H1 (cell line): ENCODE data around the gene FAM47C. TPM values are rescaled to one million over a fixed set of nuclear protein-coding genes. Genes with fewer than 3 reads are reported as not detected.
A peak's percentile ranks its signal among the peaks of the same experiment; 100 is the strongest.

Experiments
- CTCF ChIA-PET: fragments of 300-600 bp; sonication (Branson Sonifier 250); formaldehyde crosslinking; loops from one replicate; lab custom pipeline; 2021; ENCODE audit not compliant: partially characterized antibody; lab: Charles Lee
- POLR2A ChIA-PET: fragments of 300-600 bp; sonication (Branson Sonifier 250); formaldehyde crosslinking; loops from one replicate; lab custom pipeline; 2021; ENCODE audit warnings: inconsistent platforms; ENCODE audit not compliant: partially characterized antibody; lab: Charles Lee
- DNase-seq, 2 experiments: peaks; one replicate each; pipeline versions ENCODE4 v3.0.0 to v3.0.0-alpha.2; 2010 to 2022; ENCODE audit warnings: low spot score in 2 of 2, low read depth in 1 of 2, mixed read lengths in 1 of 2
- FAIRE-seq: peaks from 2 replicates; lab custom pipeline; 2011; peaks lifted over from hg19 to GRCh38; lab: Jason Lieb, UNC
- H2AFZ ChIP-seq: 2 replicates; pipeline ENCODE4 v1.8.1; 2012; ENCODE audit warnings: low read length, inconsistent platforms
- H2AK5ac ChIP-seq: 2 replicates; pipeline ENCODE4 v1.6.1; 2013; ENCODE audit warnings: low read depth, low read length
- H2BK120ac ChIP-seq: replicated peaks from 2 replicates; pipeline ENCODE3; 2013; ENCODE audit warnings: low read depth, low read length, inconsistent platforms
- H2BK12ac ChIP-seq: 2 replicates; pipeline ENCODE4 v1.6.1; 2013; ENCODE audit warnings: low read depth, low read length
- H2BK15ac ChIP-seq: 2 replicates; pipeline ENCODE4 v1.6.1; 2013; ENCODE audit warnings: low read length
- H2BK20ac ChIP-seq: 2 replicates; pipeline ENCODE4 v1.6.1; 2013; ENCODE audit warnings: low read length
- H2BK5ac ChIP-seq: 2 replicates; pipeline ENCODE4 v1.6.1; 2013; ENCODE audit warnings: low read depth, low read length
- H3K14ac ChIP-seq: 2 replicates; pipeline ENCODE4 v1.6.1; 2013; ENCODE audit warnings: inconsistent platforms; ENCODE audit not compliant: insufficient read length
- H3K18ac ChIP-seq: 2 replicates; pipeline ENCODE4 v1.6.1; 2013; ENCODE audit warnings: low read length; ENCODE audit errors: extremely low read depth
- H3K23ac ChIP-seq: 2 replicates; pipeline ENCODE4 v1.6.1; 2013; ENCODE audit warnings: inconsistent platforms; ENCODE audit not compliant: insufficient read length
- H3K23me2 ChIP-seq: 2 replicates; pipeline ENCODE4 v1.6.1; 2013; ENCODE audit warnings: low read depth, low read length
- H3K27ac ChIP-seq: 2 replicates; pipeline ENCODE4 v1.6.1; 2011; ENCODE audit warnings: low read depth, low read length, inconsistent platforms
- H3K27me3 ChIP-seq, 4 experiments: replicated peaks in 1 of 4; 1 replicate in 1 of 4; 2 replicates in 3 of 4; pipeline versions ENCODE4 v1.6.1 to v1.8.1; 2011 to 2013; ENCODE audit warnings: low read length in 3 of 4, mild to moderate bottlenecking in 3 of 4, inconsistent platforms in 2 of 4, mixed read lengths in 2 of 4, moderate library complexity in 1 of 4; ENCODE audit not compliant: control insufficient read depth in 3 of 4, insufficient read depth in 3 of 4; ENCODE audit errors: extremely low read depth in 1 of 4
- H3K36me3 ChIP-seq, 4 experiments: 2 replicates each; pipeline versions ENCODE4 v1.6.1 to v1.8.1; 2011 to 2013; ENCODE audit warnings: mild to moderate bottlenecking in 4 of 4, low read length in 3 of 4, moderate library complexity in 2 of 4, control low read depth in 1 of 4, inconsistent platforms in 1 of 4; ENCODE audit not compliant: insufficient read depth in 4 of 4, control insufficient read depth in 2 of 4
- H3K4ac ChIP-seq: replicated peaks from 2 replicates; pipeline ENCODE3; 2013; ENCODE audit warnings: low read length, low read depth, mixed read lengths, inconsistent platforms; ENCODE audit not compliant: insufficient read length
- H3K4me1 ChIP-seq, 4 experiments: replicated peaks in 1 of 4; 1 replicate in 1 of 4; 2 replicates in 3 of 4; pipeline versions ENCODE4 v1.6.1 to v1.8.1; 2011 to 2013; ENCODE audit warnings: low read length in 3 of 4, inconsistent platforms in 2 of 4, mixed read lengths in 1 of 4; ENCODE audit not compliant: insufficient read depth in 4 of 4, control insufficient read depth in 3 of 4
- H3K4me2 ChIP-seq, 2 experiments: 2 replicates each; pipeline versions ENCODE4 v1.6.1 to v1.8.1; 2011 to 2013; ENCODE audit warnings: low read depth in 2 of 2, low read length in 2 of 2, control low read depth in 1 of 2, inconsistent platforms in 1 of 2, mild to moderate bottlenecking in 1 of 2; ENCODE audit not compliant: insufficient read depth in 1 of 2
- H3K4me3 ChIP-seq, 4 experiments: fragments of 200-600, 300-600 bp in 1 of 4; sonication (generic), shearing (Covaris generic), sonication (Bioruptor Twin) in 1 of 4; 2 replicates each; pipeline versions ENCODE4 v1.5.1 to v1.8.1; 2011 to 2016; ENCODE audit warnings: low read length in 4 of 4, low read depth in 3 of 4, control low read depth in 2 of 4, inconsistent platforms in 2 of 4, mild to moderate bottlenecking in 2 of 4, mixed read lengths in 1 of 4, moderate library complexity in 1 of 4; ENCODE audit not compliant: insufficient read depth in 2 of 4; ENCODE audit errors: extremely low read depth in 1 of 4
- H3K56ac ChIP-seq: replicated peaks from 2 replicates; pipeline ENCODE3; 2013; ENCODE audit warnings: low read depth, mild to moderate bottlenecking, mixed read lengths, low read length, inconsistent platforms; ENCODE audit not compliant: insufficient read length
- H3K79me1 ChIP-seq: 2 replicates; pipeline ENCODE4 v1.6.1; 2013; ENCODE audit warnings: low read depth, low read length, control low read depth
- H3K79me2 ChIP-seq, 2 experiments: 2 replicates each; pipeline versions ENCODE4 v1.6.1 to v1.8.1; 2012 to 2013; ENCODE audit warnings: low read length in 2 of 2, mild to moderate bottlenecking in 2 of 2, inconsistent platforms in 1 of 2; ENCODE audit not compliant: insufficient read depth in 2 of 2, control insufficient read depth in 1 of 2
- H3K9ac ChIP-seq, 4 experiments: replicated peaks in 1 of 4; 1 replicate in 1 of 4; 2 replicates in 3 of 4; pipeline versions ENCODE4 v1.6.1 to v1.8.1; 2011 to 2013; ENCODE audit warnings: low read depth in 3 of 4, low read length in 3 of 4, control low read depth in 2 of 4, mild to moderate bottlenecking in 2 of 4, moderate library complexity in 2 of 4, inconsistent platforms in 1 of 4; ENCODE audit errors: extremely low read depth in 1 of 4
- H3K9me3 ChIP-seq, 2 experiments: 2 replicates each; pipeline versions ENCODE4 v1.6.1 to v1.8.1; 2012 to 2013; ENCODE audit warnings: mild to moderate bottlenecking in 2 of 2, moderate library complexity in 2 of 2, control low read depth in 1 of 2, inconsistent platforms in 1 of 2, low read depth in 1 of 2, low read length in 1 of 2, mixed read lengths in 1 of 2; ENCODE audit not compliant: insufficient read depth in 2 of 2
- H4K20me1 ChIP-seq, 2 experiments: replicated peaks in 1 of 2; 2 replicates each; pipeline versions ENCODE3 to v1.8.1; 2011 to 2013; ENCODE audit warnings: inconsistent platforms in 2 of 2, low read length in 2 of 2, mild to moderate bottlenecking in 1 of 2; ENCODE audit not compliant: insufficient read depth in 2 of 2, control insufficient read depth in 1 of 2
- H4K5ac ChIP-seq: 2 replicates; pipeline ENCODE4 v1.6.1; 2013; ENCODE audit warnings: low read length, low read depth, mixed read lengths, inconsistent platforms; ENCODE audit not compliant: insufficient read length
- H4K8ac ChIP-seq: 2 replicates; pipeline ENCODE4 v1.8.0; 2013; ENCODE audit warnings: mild to moderate bottlenecking, moderate library complexity, low read length, inconsistent platforms; ENCODE audit not compliant: insufficient read depth; ENCODE audit errors: extremely low read depth
- H4K91ac ChIP-seq: replicated peaks from 2 replicates; pipeline ENCODE3; 2013; ENCODE audit warnings: low read length, mixed read lengths, inconsistent platforms; ENCODE audit not compliant: insufficient read length
- GTF2F1 ChIP-seq: IDR thresholded peaks from 2 replicates; pipeline ENCODE4 v1.6.1; 2012; ENCODE audit warnings: low read depth, low read length, improper control_type of control experiment, borderline replicate concordance
- JUN ChIP-seq: IDR thresholded peaks from 2 replicates; pipeline ENCODE4 v1.6.1; 2011; ENCODE audit warnings: low read depth, mild to moderate bottlenecking, improper control_type of control experiment, low read length
- WGBS, 2 experiments: shearing (Covaris generic) in 1 of 2; methylation state at CpG; one replicate each; pipeline versions ENCODE4 v1.1.6 to v1.1.7; 2013 to 2015; ENCODE audit warnings: low lambda C conversion rate in 2 of 2, mixed read lengths in 2 of 2, inconsistent platforms in 1 of 2, low coverage in 1 of 2, missing lambda C conversion rate in 1 of 2; ENCODE audit not compliant: insufficient replicate concordance in 2 of 2, insufficient coverage in 1 of 2, insufficient read length in 1 of 2; ENCODE audit errors: extremely low coverage in 1 of 2, missing lambda C conversion rate in 1 of 2; 5-methylcytosine and 5-hydroxymethylcytosine counted together
- polyA plus RNA-seq, 7 experiments: library from polyadenylated mRNA; depleted of rRNA in 3 of 7; stranded (reverse) in 5 of 7; unstranded in 2 of 7; fragments of >200 nt in 5 of 7; fragments of 200-250 nt in 2 of 7; gene quantifications; 1 replicate in 5 of 7; 2 replicates in 1 of 7; 4 replicates in 1 of 7; pipeline versions ENCODE4 v1.2.1 to v1.2.3, GENCODE V29; 2011 to 2013; ENCODE audit warnings: missing spikeins in 2 of 7, mixed read lengths in 2 of 7
- total RNA-seq: library from RNA; stranded (reverse); fragmentation: NEBNext Ultra II Directional; extraction: Animal tissue kit (Norgen Biotek cat#: 25700); gene quantifications from 2 replicates; pipeline ENCODE4 v1.2.1, GENCODE V29; 2021
- TF ChIP-seq, protein P1 (sequence below): IDR thresholded peaks from 2 replicates; pipeline ENCODE4 v1.6.1; 2012; ENCODE audit warnings: low read length, inconsistent platforms
- TF ChIP-seq, protein P2 (sequence below), 3 experiments: IDR thresholded peaks; 1 replicate in 2 of 3; 2 replicates in 1 of 3; pipeline versions ENCODE4 v1.5.1 to v1.6.1; 2011; ENCODE audit warnings: low read length in 3 of 3, mild to moderate bottlenecking in 3 of 3, inconsistent platforms in 2 of 3, low read depth in 1 of 3, moderate library complexity in 1 of 3; ENCODE audit not compliant: insufficient read depth in 1 of 3; ENCODE audit errors: control extremely low read depth in 1 of 3

Gene FAM47C
- total and polyA plus RNA-seq, 2 of the 8 experiments (the other 6 are each of a cell fraction or from before 2014, with no cell fraction given), result not detected

- CTCF ChIA-PET, result no interaction called here
- no peak overlapping the region for H2BK12ac ChIP-seq
- no peak overlapping the region for H2AK5ac ChIP-seq
- peaks cover 0 to 3% (median under 1%) of the 10 kb centered on the region in 4 experiments; a peak in 2 of 7 replicates for H3K4me1 ChIP-seq
- no peak overlapping the region for H2AFZ ChIP-seq
- H3K23me2 ChIP-seq, result peaks cover 3% of the 10 kb centered on the region; the same call in 1 of the 2 replicates
- no peak overlapping the region; a peak in 1 of 4 replicates for H3K4me2 ChIP-seq
- 44% methylated on average over 3 of the region's 3 CpGs; no CpG with 5 or more reads in 1 of the 2 experiments for WGBS, 2 experiments
- H3K27me3 ChIP-seq, result peaks cover 0 to 8% (median 4%) of the 10 kb centered on the region in 4 experiments; a peak in 6 of 7 replicates
- POLR2A ChIA-PET, result no interaction called here
- no peak overlapping the region for H3K9ac ChIP-seq
- no peak for TF ChIP-seq GTF2F1
- TF ChIP-seq JUN, result no peak
- TF ChIP-seq, protein P1, sequence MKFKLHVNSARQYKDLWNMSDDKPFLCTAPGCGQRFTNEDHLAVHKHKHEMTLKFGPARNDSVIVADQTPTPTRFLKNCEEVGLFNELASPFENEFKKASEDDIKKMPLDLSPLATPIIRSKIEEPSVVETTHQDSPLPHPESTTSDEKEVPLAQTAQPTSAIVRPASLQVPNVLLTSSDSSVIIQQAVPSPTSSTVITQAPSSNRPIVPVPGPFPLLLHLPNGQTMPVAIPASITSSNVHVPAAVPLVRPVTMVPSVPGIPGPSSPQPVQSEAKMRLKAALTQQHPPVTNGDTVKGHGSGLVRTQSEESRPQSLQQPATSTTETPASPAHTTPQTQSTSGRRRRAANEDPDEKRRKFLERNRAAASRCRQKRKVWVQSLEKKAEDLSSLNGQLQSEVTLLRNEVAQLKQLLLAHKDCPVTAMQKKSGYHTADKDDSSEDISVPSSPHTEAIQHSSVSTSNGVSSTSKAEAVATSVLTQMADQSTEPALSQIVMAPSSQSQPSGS, result no peak
- TF ChIP-seq, protein P2, sequence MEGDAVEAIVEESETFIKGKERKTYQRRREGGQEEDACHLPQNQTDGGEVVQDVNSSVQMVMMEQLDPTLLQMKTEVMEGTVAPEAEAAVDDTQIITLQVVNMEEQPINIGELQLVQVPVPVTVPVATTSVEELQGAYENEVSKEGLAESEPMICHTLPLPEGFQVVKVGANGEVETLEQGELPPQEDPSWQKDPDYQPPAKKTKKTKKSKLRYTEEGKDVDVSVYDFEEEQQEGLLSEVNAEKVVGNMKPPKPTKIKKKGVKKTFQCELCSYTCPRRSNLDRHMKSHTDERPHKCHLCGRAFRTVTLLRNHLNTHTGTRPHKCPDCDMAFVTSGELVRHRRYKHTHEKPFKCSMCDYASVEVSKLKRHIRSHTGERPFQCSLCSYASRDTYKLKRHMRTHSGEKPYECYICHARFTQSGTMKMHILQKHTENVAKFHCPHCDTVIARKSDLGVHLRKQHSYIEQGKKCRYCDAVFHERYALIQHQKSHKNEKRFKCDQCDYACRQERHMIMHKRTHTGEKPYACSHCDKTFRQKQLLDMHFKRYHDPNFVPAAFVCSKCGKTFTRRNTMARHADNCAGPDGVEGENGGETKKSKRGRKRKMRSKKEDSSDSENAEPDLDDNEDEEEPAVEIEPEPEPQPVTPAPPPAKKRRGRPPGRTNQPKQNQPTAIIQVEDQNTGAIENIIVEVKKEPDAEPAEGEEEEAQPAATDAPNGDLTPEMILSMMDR (IDR thresholded peaks at IDR 0.05; ENCODE audit: control extremely low read depth in 1 of 3, insufficient read depth in 1 of 3, low read depth in 1 of 3, low read length in 3 of 3), result no peak
- TF ChIP-seq, all 59 proteins: peak for 0
- Histone ChIP-seq H3K36me3 (no peaks in the 10 kb centered on the region), H3K4me3 (no peak overlapping the region), H3K79me2 (no peaks in the 10 kb centered on the region), H3K9me3 (no peaks in the 10 kb centered on the region), H3K23ac (no peak overlapping the region), H3K14ac (no peak overlapping the region), H4K91ac (no peak overlapping the region), H2BK20ac (no peak overlapping the region), H3K27ac (no peak overlapping the region), H3K56ac (no peak overlapping the region), H3K18ac (no peak overlapping the region), H4K8ac (no peak overlapping the region), H2BK15ac (no peak overlapping the region), H4K20me1 (no peaks in the 10 kb centered on the region), H2BK5ac (no peak overlapping the region), H3K79me1 (no peaks in the 10 kb centered on the region), H3K4ac (no peak overlapping the region), H2BK120ac (no peak overlapping the region), H4K5ac (no peak overlapping the region)
- FAIRE-seq (peak; percentile 60), DNase-seq (no peak)
Observed at GRCh38 chrX:36983831-36984230, 24.3 kb upstream of the FAM47C start.
